Measurements from ENCODE around the gene PARD3. TPM values are rescaled to one million over a fixed set of nuclear protein-coding genes. Genes with fewer than 3 reads are reported as not detected.

The PARD3 gene
- polyA plus RNA-seq, 3 donors = 0.51 TPM; not detected in 2

GRCh38 chr10:34346516-34347100 is 468.5 kb downstream of the PARD3 start:
- no peaks in the 10 kb centered on the region for H3K36me3 Mint-ChIP-seq
- Histone ChIP-seq H3K4me1 (ENCODE audit: control insufficient read depth in 1 of 2, insufficient read depth in 2 of 2, low read length in 2 of 2) (no peaks in the 10 kb centered on the region), H3K9me3 (replicated peaks in 1 of 2; ENCODE audit: control insufficient read depth in 1 of 2, insufficient read depth in 1 of 2, low read length in 2 of 2) (peaks cover 0 to 3% of the 10 kb centered on the region in 2 donors), H2AFZ (ENCODE audit: insufficient read depth, low read depth, low read length, poor library complexity, severe bottlenecking) (no peak overlapping the region), H4K20me1 (ENCODE audit: insufficient read depth, low read length) (no peaks in the 10 kb centered on the region), H3K36me3 (replicated peaks in 1 of 2; ENCODE audit: control insufficient read depth in 1 of 2, insufficient read depth in 2 of 2, low read length in 2 of 2) (no peaks in the 10 kb centered on the region), H3K79me2 (ENCODE audit: insufficient read depth, low read length) (no peaks in the 10 kb centered on the region), H3K4me2 (replicated peaks; ENCODE audit: extremely low read depth, low read length, poor library complexity, severe bottlenecking) (no peak overlapping the region), H3K27ac (ENCODE audit: low read depth in 1 of 2, low read length in 2 of 2) (no peak overlapping the region), H3K27me3 (ENCODE audit: control insufficient read depth in 2 of 2, insufficient read depth in 2 of 2, low read length in 2 of 2) (no peaks in the 10 kb centered on the region), H3K9ac (ENCODE audit: insufficient read depth, low read length, poor library complexity, severe bottlenecking) (no peak overlapping the region), H3K4me3 (replicated peaks in 1 of 3; ENCODE audit: low read depth in 2 of 3, low read length in 3 of 3) (no peak overlapping the region)
- no CpG with 5 or more reads among the region's 1 CpG for WGBS (ENCODE audit: insufficient coverage)
- no peak overlapping the region for H3K4me3 Mint-ChIP-seq
- DNase-seq = no peak
- peaks cover 0 to 3% (median 0%) of the 10 kb centered on the region in 3 donors for H3K27me3 Mint-ChIP-seq (ENCODE audit: low read depth in 3 of 3)
- no peak for TF ChIP-seq CTCF (IDR thresholded peaks at IDR 0.05)
- intact Hi-C loops (cut with micrococcal nuclease) = no loop called here
- peaks cover 0 to 6% (median 3%) of the 10 kb centered on the region in 7 donors for H3K9me3 Mint-ChIP-seq
- no peaks in the 10 kb centered on the region for H3K4me1 Mint-ChIP-seq
- H3K27ac Mint-ChIP-seq = no peak overlapping the region

DNA sequence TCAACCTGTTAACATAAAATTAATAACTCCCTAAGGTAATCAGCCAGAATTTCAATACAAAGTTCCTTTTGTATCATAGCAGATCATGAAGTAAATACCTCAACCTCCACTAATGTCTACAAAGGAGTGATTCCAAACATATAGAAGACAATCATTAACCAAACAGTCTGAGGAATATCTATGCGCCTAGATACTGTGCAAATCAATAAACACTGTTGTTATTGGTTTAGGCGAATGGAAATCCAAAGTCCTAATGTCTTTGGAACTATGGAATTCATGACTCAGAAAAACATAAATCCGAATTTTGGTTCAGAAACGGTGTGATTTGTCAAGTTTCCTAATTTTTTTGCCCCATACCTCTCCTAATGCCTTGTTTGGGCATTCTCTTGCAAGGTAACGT is 469.7 kb downstream of the PARD3 start:
- no peaks in the 10 kb centered on the region for H3K4me1 ChIP-seq (ENCODE audit: control insufficient read depth in 1 of 2, insufficient read depth in 2 of 2, low read length in 2 of 2)
- DNase-seq = no peak
- Mint-ChIP-seq H3K4me3 (no peak overlapping the region), H3K27ac (no peak overlapping the region), H3K4me1 (no peaks in the 10 kb centered on the region), H3K36me3 (no peaks in the 10 kb centered on the region), H3K9me3 (peaks cover 0 to 3% (median 0%) of the 10 kb centered on the region in 7 donors), H3K27me3 (ENCODE audit: low read depth in 3 of 3) (peaks cover 0 to 3% (median 0%) of the 10 kb centered on the region in 3 donors)
- no peak overlapping the region for H3K4me2 ChIP-seq (replicated peaks; ENCODE audit: extremely low read depth, low read length, poor library complexity, severe bottlenecking)
- H3K79me2 ChIP-seq (ENCODE audit: insufficient read depth, low read length) = no peaks in the 10 kb centered on the region
- H3K27ac ChIP-seq (ENCODE audit: low read depth in 1 of 2, low read length in 2 of 2) = no peak overlapping the region
- H4K20me1 ChIP-seq (ENCODE audit: insufficient read depth, low read length) = no peaks in the 10 kb centered on the region
- H2AFZ ChIP-seq (ENCODE audit: insufficient read depth, low read depth, low read length, poor library complexity, severe bottlenecking) = no peak overlapping the region
- TF ChIP-seq CTCF (IDR thresholded peaks at IDR 0.05) = no peak
- WGBS (ENCODE audit: insufficient coverage) = no CpG with 5 or more reads among the region's 5 CpGs
- no peak overlapping the region for H3K9ac ChIP-seq (ENCODE audit: insufficient read depth, low read length, poor library complexity, severe bottlenecking)
- intact Hi-C loops (cut with micrococcal nuclease) = no loop called here
- no peaks in the 10 kb centered on the region for H3K36me3 ChIP-seq (replicated peaks in 1 of 2; ENCODE audit: control insufficient read depth in 1 of 2, insufficient read depth in 2 of 2, low read length in 2 of 2)
- no peak overlapping the region for H3K4me3 ChIP-seq (replicated peaks in 1 of 3; ENCODE audit: low read depth in 2 of 3, low read length in 3 of 3)
- H3K27me3 ChIP-seq (ENCODE audit: control insufficient read depth in 2 of 2, insufficient read depth in 2 of 2, low read length in 2 of 2) = no peaks in the 10 kb centered on the region
- H3K9me3 ChIP-seq (replicated peaks in 1 of 2; ENCODE audit: control insufficient read depth in 1 of 2, insufficient read depth in 1 of 2, low read length in 2 of 2) = peaks cover 0 to 3% of the 10 kb centered on the region in 2 donors

Measured in CD14-positive monocyte (primary cell).